Fibroblast of mammary gland (primary cell): ENCODE data around the gene ZNF598.

Source experiments
- DNase-seq: peaks from one replicate; pipeline ENCODE4 v3.0.0-alpha.2; 2010; ENCODE audit warnings: low read depth
- H3K4me3 ChIP-seq: 2 replicates; pipeline ENCODE4 v1.5.1; 2011; ENCODE audit warnings: low read depth, mild to moderate bottlenecking, low read length, moderate library complexity; ENCODE audit not compliant: control insufficient read depth
- CTCF ChIP-seq: conservative IDR thresholded peaks from 2 replicates; pipeline ENCODE4 v1.5.1; 2011; ENCODE audit warnings: low read depth, low read length, inconsistent platforms; ENCODE audit not compliant: control insufficient read depth, insufficient read depth

Gene ZNF598

GRCh38 chr16:2027024-2028010 lies 17.7 kb upstream of the ZNF598 start:
- TF ChIP-seq CTCF: no peak
- H3K4me3 ChIP-seq: peak overlapping the region; percentile 36
- no peak for DNase-seq

- no peak for DNase-seq
Observed at GRCh38 chr16:2026461-2027023, 16.9 kb upstream of the ZNF598 start, which contains the start of gene NHERF2. TSS of gene NHERF2 (plus strand) at chr16:2026902. CDS start at chr16:2027006, 104 bp downstream.

GRCh38 chr16:2025878-2026460 lies 16.3 kb upstream of the ZNF598 start:
- TF ChIP-seq CTCF: no peak
- H3K4me3 ChIP-seq: no peak overlapping the region
- no peak for DNase-seq

More at GRCh38 chr16:2026461-2027023, 16.9 kb upstream of the ZNF598 start, which contains the start of gene NHERF2:
- peak within 1 kb of the TSS; percentile 36 for H3K4me3 ChIP-seq
- TF ChIP-seq CTCF: no peak

GRCh38 chr16:2025251-2025650 lies 15.6 kb upstream of the ZNF598 start:
- DNase-seq: no peak

GRCh38 chr16:2024032-2024420 lies 14.4 kb upstream of the ZNF598 start:
- H3K4me3 ChIP-seq: no peak overlapping the region
- TF ChIP-seq CTCF: no peak
- no peak for DNase-seq

More at GRCh38 chr16:2025251-2025650, 15.6 kb upstream of the ZNF598 start:
- no peak overlapping the region for H3K4me3 ChIP-seq
- TF ChIP-seq CTCF: no peak

GRCh38 chr16:2023092-2024031 lies 13.7 kb upstream of the ZNF598 start:
- TF ChIP-seq CTCF: peak; percentile 74
- peak; percentile 80 for DNase-seq
- H3K4me3 ChIP-seq: peak overlapping the region; percentile 35
